SK-N-SH (cell line): Measurements from ENCODE around the gene SEC14L6. TPM values are rescaled to one million over a fixed set of nuclear protein-coding genes. Genes with fewer than 3 reads are reported as not detected.

Experiments used
- CTCF ChIA-PET: fragments of 300-600, 350-600 bp; formaldehyde crosslinking; extraction: SDS; loops from one replicate; lab custom pipeline; 2021; lab: Yijun Ruan, JAX
- POLR2A ChIA-PET: fragments of 350-600 bp; sonication (Branson Sonifier 250); formaldehyde crosslinking; extraction: SDS; loops from one replicate; lab custom pipeline; 2020; ENCODE audit warnings: antibody characterized with exemption, inconsistent platforms; lab: Yijun Ruan, JAX
- DNase-seq: peaks from one replicate; pipeline ENCODE4 v3.0.0; 2012
- H2AFZ ChIP-seq: fragments of 200-600 bp; sonication (generic); 2 replicates; pipeline ENCODE4 v1.8.1; 2016; ENCODE audit warnings: antibody characterized with exemption, mild to moderate bottlenecking, low read depth
- H3F3A ChIP-seq: fragments of 200-600 bp; sonication (generic); replicated peaks from 2 replicates; pipeline ENCODE3; 2016; ENCODE audit warnings: antibody characterized with exemption, mild to moderate bottlenecking; ENCODE audit not compliant: insufficient read depth
- H3K27ac ChIP-seq, 2 experiments: fragments of 200-500 bp in 1 of 2; fragments of 200-600 bp in 1 of 2; sonication (Bioruptor generic) in 1 of 2; sonication (generic), shearing (Covaris generic) in 1 of 2; 2 replicates each; pipeline versions ENCODE4 v1.5.1 to v1.6.1; 2014 to 2016; ENCODE audit warnings: low read depth in 2 of 2, inconsistent platforms in 1 of 2, low read length in 1 of 2, mild to moderate bottlenecking in 1 of 2, mixed read lengths in 1 of 2
- H3K27me3 ChIP-seq: fragments of 200-600 bp; sonication (generic), shearing (Covaris generic); 2 replicates; pipeline ENCODE4 v1.6.1; 2016; ENCODE audit warnings: mixed run types; ENCODE audit not compliant: insufficient read depth
- H3K36me3 ChIP-seq, 2 experiments: fragments of 200-500 bp in 1 of 2; fragments of 200-600 bp in 1 of 2; sonication (Bioruptor generic) in 1 of 2; sonication (generic) in 1 of 2; replicated peaks in 1 of 2; 2 replicates each; pipeline versions ENCODE3 to v1.5.1; 2014 to 2016; ENCODE audit warnings: low read length in 1 of 2, mild to moderate bottlenecking in 1 of 2; ENCODE audit not compliant: insufficient read depth in 2 of 2, control insufficient read depth in 1 of 2
- H3K4me1 ChIP-seq, 2 experiments: fragments of 200-500 bp in 1 of 2; fragments of 200-600 bp in 1 of 2; sonication (Bioruptor generic) in 1 of 2; sonication (generic), shearing (Covaris generic) in 1 of 2; 2 replicates each; pipeline versions ENCODE4 v1.5.1 to v1.6.1; 2014 to 2016; ENCODE audit warnings: low read depth in 1 of 2, low read length in 1 of 2, mixed run types in 1 of 2; ENCODE audit not compliant: insufficient read depth in 2 of 2, control insufficient read depth in 1 of 2
- H3K4me2 ChIP-seq: fragments of 200-600 bp; sonication (generic), shearing (Covaris generic); 2 replicates; pipeline ENCODE4 v1.6.1; 2017; ENCODE audit warnings: mixed run types
- H3K4me3 ChIP-seq, 2 experiments: fragments of 200-500 bp in 1 of 2; fragments of 200-600 bp in 1 of 2; sonication (Bioruptor generic) in 1 of 2; sonication (generic), shearing (Covaris generic) in 1 of 2; 2 replicates each; pipeline versions ENCODE4 v1.5.1 to v1.8.1; 2014 to 2016; ENCODE audit warnings: low read depth in 2 of 2, inconsistent platforms in 1 of 2, low read length in 1 of 2, mild to moderate bottlenecking in 1 of 2, mixed read lengths in 1 of 2, moderate library complexity in 1 of 2
- H3K79me2 ChIP-seq: fragments of 200-600 bp; sonication (generic); 2 replicates; pipeline ENCODE4 v1.8.1; 2017; ENCODE audit warnings: mild to moderate bottlenecking; ENCODE audit not compliant: insufficient read depth
- H3K9ac ChIP-seq: fragments of 200-600 bp; sonication (generic); 2 replicates; pipeline ENCODE4 v1.6.1; 2017; ENCODE audit warnings: mixed run types
- H3K9me2 ChIP-seq: fragments of 200-600 bp; sonication (generic); 2 replicates; pipeline ENCODE4 v1.6.1; 2017; ENCODE audit warnings: mixed run types
- H3K9me3 ChIP-seq: fragments of 200-600 bp; sonication (generic); 2 replicates; pipeline ENCODE4 v1.6.1; 2017; ENCODE audit warnings: mixed run types, mild to moderate bottlenecking, moderate library complexity
- H4K20me1 ChIP-seq: fragments of 200-600 bp; sonication (generic); 2 replicates; pipeline ENCODE4 v1.6.1; 2017; ENCODE audit warnings: mild to moderate bottlenecking, mixed run types; ENCODE audit not compliant: insufficient read depth
- EP300 ChIP-seq, 2 experiments: IDR thresholded peaks; 2 replicates each; pipeline versions ENCODE4 v1.4.0 to v1.6.1; 2012; ENCODE audit warnings: borderline replicate concordance in 1 of 2, low read depth in 1 of 2, low read length in 1 of 2
- EZH2phosphoT487 ChIP-seq: fragments of 200-600 bp; sonication (generic); IDR thresholded peaks from 2 replicates; pipeline ENCODE4 v1.6.1; 2017; ENCODE audit warnings: low read depth, mixed run types, mild to moderate bottlenecking, antibody characterized with exemption, moderate library complexity, borderline replicate concordance
- FOXJ3 ChIP-seq: sonication (generic); formaldehyde crosslinking; IDR thresholded peaks from 2 replicates; pipeline ENCODE4 v1.5.1; 2020; ENCODE audit warnings: mild to moderate bottlenecking, missing genetic modification reagents
- FOXM1 ChIP-seq: IDR thresholded peaks from 2 replicates; pipeline ENCODE4 v1.4.0; 2012; ENCODE audit warnings: low read depth, mild to moderate bottlenecking
- GATA2 ChIP-seq: sonication (generic); formaldehyde crosslinking; IDR thresholded peaks from 2 replicates; pipeline ENCODE4 v1.5.0; 2020; ENCODE audit warnings: mild to moderate bottlenecking, missing genetic modification reagents
- JUND ChIP-seq: IDR thresholded peaks from 2 replicates; pipeline ENCODE4 v1.4.0; 2012
- MAX ChIP-seq: IDR thresholded peaks from 2 replicates; pipeline ENCODE4 v1.4.0; 2012; ENCODE audit warnings: low read depth
- MEF2A ChIP-seq: IDR thresholded peaks from 2 replicates; pipeline ENCODE4 v1.4.0; 2012; ENCODE audit warnings: low read depth, borderline replicate concordance
- MXI1 ChIP-seq: IDR thresholded peaks from 2 replicates; pipeline ENCODE4 v1.6.1; 2012; ENCODE audit warnings: mild to moderate bottlenecking, low read depth, low read length, improper control_type of control experiment
- NFIC ChIP-seq: IDR thresholded peaks from 2 replicates; pipeline ENCODE4 v1.4.0; 2012; ENCODE audit warnings: borderline replicate concordance
- NRF1 ChIP-seq: IDR thresholded peaks from 2 replicates; pipeline ENCODE4 v1.6.1; 2012; ENCODE audit warnings: low read depth, mild to moderate bottlenecking, low read length
- PBX3 ChIP-seq: IDR thresholded peaks from 2 replicates; pipeline ENCODE4; 2012
- POLR2AphosphoS5 ChIP-seq: IDR thresholded peaks from 2 replicates; pipeline ENCODE4 v1.6.1; 2012; ENCODE audit warnings: low read depth, low read length
- REST ChIP-seq: IDR thresholded peaks from 2 replicates; pipeline ENCODE4 v1.6.1; 2012; ENCODE audit warnings: mild to moderate bottlenecking, low read depth, low read length, moderate library complexity
- RXRA ChIP-seq: IDR thresholded peaks from 2 replicates; pipeline ENCODE4 v1.4.0; 2012; ENCODE audit warnings: low read depth, mild to moderate bottlenecking, borderline replicate concordance
- SIN3A ChIP-seq: IDR thresholded peaks from 2 replicates; pipeline ENCODE4 v1.6.1; 2012; ENCODE audit warnings: low read depth, mild to moderate bottlenecking, low read length, moderate library complexity, borderline replicate concordance
- TAF1 ChIP-seq: IDR thresholded peaks from 2 replicates; pipeline ENCODE4 v1.6.1; 2012; ENCODE audit warnings: low read depth, mild to moderate bottlenecking, low read length, moderate library complexity, borderline replicate concordance
- TCF12 ChIP-seq: IDR thresholded peaks from 2 replicates; pipeline ENCODE4 v1.4.0; 2012
- USF1 ChIP-seq: IDR thresholded peaks from 2 replicates; pipeline ENCODE4 v1.4.0; 2012; ENCODE audit warnings: low read depth, borderline replicate concordance
- USF2 ChIP-seq: fragments of 150-350 bp; IDR thresholded peaks from 2 replicates; pipeline ENCODE4 v1.6.1; 2017; ENCODE audit warnings: antibody characterized with exemption, low read length, low read depth, borderline replicate concordance
- WGBS: methylation state at CpG from one replicate; pipeline ENCODE4 v1.1.6; 2017; ENCODE audit warnings: low lambda C conversion rate; 5-methylcytosine and 5-hydroxymethylcytosine counted together
- polyA plus RNA-seq, 3 experiments: library from polyadenylated mRNA; depleted of rRNA; stranded (reverse); fragments of >200 nt; gene quantifications; 2 replicates each; pipeline ENCODE4 v1.2.3, GENCODE V29; 2012

Gene SEC14L6
- polyA plus RNA-seq, 1 of the 3 experiments (the other 2 are of a cell fraction), result not detected

- H3K27me3 ChIP-seq, result peaks cover 7% of the 10 kb centered on the region; the same call in 1 of the 2 replicates
- no peak overlapping the region for H3K4me2 ChIP-seq
- no peaks in the 10 kb centered on the region for H3K79me2 ChIP-seq
- H3K4me1 ChIP-seq, result peaks cover 0 to 3% of the 10 kb centered on the region in 2 experiments; a peak in 1 of 4 replicates
- H2AFZ ChIP-seq, result no peak overlapping the region
- CTCF ChIA-PET, result interaction anchor here (1.3 kb wide), 1 partner anchor 16 kb away, joined by 3 read pairs; no protein-coding TSS in a partner anchor
- H3K9me2 ChIP-seq, result no peaks in the 10 kb centered on the region
- H3K9me3 ChIP-seq, result no peaks in the 10 kb centered on the region
- no peak overlapping the region for H3K27ac ChIP-seq
- no peak for DNase-seq
- WGBS, result 75% methylated on average over 4 of the region's 4 CpGs
- no peaks in the 10 kb centered on the region for H4K20me1 ChIP-seq
- POLR2A ChIA-PET, result no interaction called here
- H3F3A ChIP-seq, result no peaks in the 10 kb centered on the region
- no peak overlapping the region for H3K4me3 ChIP-seq
- TF ChIP-seq MEF2A (no peak), FOXM1 (no peak), POLR2AphosphoS5 (no peak), USF2 (no peak), GATA2 (no peak), EP300 (IDR thresholded peaks at IDR 0.05; ENCODE audit: borderline replicate concordance in 1 of 2, low read depth in 1 of 2, low read length in 1 of 2) (no peak), REST (no peak), SIN3A (no peak), NRF1 (no peak), FOXJ3 (CRISPR knock-in tag) (no peak), MXI1 (no peak), TCF12 (no peak), MAX (no peak), RXRA (no peak), JUND (no peak), NFIC (no peak), TAF1 (no peak), USF1 (no peak), EZH2phosphoT487 (no peak), PBX3 (no peak)
- no peak overlapping the region for H3K9ac ChIP-seq
- no peaks in the 10 kb centered on the region for H3K36me3 ChIP-seq
Measured at GRCh38 chr22:30502153-30502552, 44.4 kb downstream of the SEC14L6 start.
